Measurements from ENCODE around the gene ACAT2.

Gene ACAT2

GRCh38 chr6:159753081-159753872, 8.6 kb upstream of the ACAT2 start:
- H3K9me3 ChIP-seq (ENCODE audit: control insufficient read depth, insufficient read depth, low read length), result no peaks in the 10 kb centered on the region
- no peak overlapping the region for H3K27ac ChIP-seq (ENCODE audit: low read depth, low read length)
- no peak overlapping the region for H3K4me2 ChIP-seq (ENCODE audit: low read length)
- no peaks in the 10 kb centered on the region; the same call in 1 of the 2 replicates for H4K20me1 ChIP-seq (ENCODE audit: control insufficient read depth, insufficient read depth, low read depth, low read length)
- H3K4me1 ChIP-seq (ENCODE audit: control insufficient read depth, low read length), result no peaks in the 10 kb centered on the region
- no peaks in the 10 kb centered on the region for H3K27me3 ChIP-seq (ENCODE audit: control insufficient read depth, low read length)
- peaks cover 58% of the 10 kb centered on the region for H3F3A ChIP-seq (ENCODE audit: control insufficient read depth, insufficient read depth)
- peaks cover 97% of the 10 kb centered on the region for H3K36me3 ChIP-seq (ENCODE audit: control insufficient read depth, low read length)
- no peak for TF ChIP-seq EZH2phosphoT487 (IDR thresholded peaks at IDR 0.05; ENCODE audit: borderline replicate concordance, low read length)
- no peak for TF ChIP-seq CTCF (IDR thresholded peaks at IDR 0.05; ENCODE audit: low read depth, low read length, poor library complexity, severe bottlenecking)
- H3K9me2 ChIP-seq (replicated peaks; ENCODE audit: control insufficient read depth, low read length), result no peaks in the 10 kb centered on the region
- H3K79me2 ChIP-seq (ENCODE audit: control insufficient read depth, low read length), result peaks cover 49% of the 10 kb centered on the region
- no peak overlapping the region for H3K4me3 ChIP-seq (ENCODE audit: low read length)

GRCh38 chr6:159754401-159754800, 7.4 kb upstream of the ACAT2 start:
- Histone ChIP-seq H3F3A (ENCODE audit: control insufficient read depth, insufficient read depth) (peaks cover 65% of the 10 kb centered on the region), H4K20me1 (ENCODE audit: control insufficient read depth, insufficient read depth, low read depth, low read length) (no peaks in the 10 kb centered on the region; the same call in 1 of the 2 replicates), H3K79me2 (ENCODE audit: control insufficient read depth, low read length) (peaks cover 44% of the 10 kb centered on the region), H3K4me2 (ENCODE audit: low read length) (no peak overlapping the region), H3K27ac (ENCODE audit: low read depth, low read length) (no peak overlapping the region), H3K9me3 (ENCODE audit: control insufficient read depth, insufficient read depth, low read length) (no peaks in the 10 kb centered on the region), H3K4me1 (ENCODE audit: control insufficient read depth, low read length) (no peaks in the 10 kb centered on the region), H3K36me3 (ENCODE audit: control insufficient read depth, low read length) (peaks cover 92% of the 10 kb centered on the region), H3K27me3 (ENCODE audit: control insufficient read depth, low read length) (no peaks in the 10 kb centered on the region), H3K9me2 (replicated peaks; ENCODE audit: control insufficient read depth, low read length) (no peaks in the 10 kb centered on the region), H3K4me3 (ENCODE audit: low read length) (no peak overlapping the region)
- TF ChIP-seq CTCF (IDR thresholded peaks at IDR 0.05; ENCODE audit: low read depth, low read length, poor library complexity, severe bottlenecking), result no peak
- no peak for TF ChIP-seq EZH2phosphoT487 (IDR thresholded peaks at IDR 0.05; ENCODE audit: borderline replicate concordance, low read length)

GRCh38 chr6:159754959-159755914, 6.6 kb upstream of the ACAT2 start:
- peaks cover 71% of the 10 kb centered on the region for H3F3A ChIP-seq (ENCODE audit: control insufficient read depth, insufficient read depth)
- H3K79me2 ChIP-seq (ENCODE audit: control insufficient read depth, low read length), result peaks cover 39% of the 10 kb centered on the region
- H3K27me3 ChIP-seq (ENCODE audit: control insufficient read depth, low read length), result no peaks in the 10 kb centered on the region
- H3K9me2 ChIP-seq (replicated peaks; ENCODE audit: control insufficient read depth, low read length), result no peaks in the 10 kb centered on the region
- peaks cover 85% of the 10 kb centered on the region for H3K36me3 ChIP-seq (ENCODE audit: control insufficient read depth, low read length)
- TF ChIP-seq CTCF (IDR thresholded peaks at IDR 0.05; ENCODE audit: low read depth, low read length, poor library complexity, severe bottlenecking) (no peak), EZH2phosphoT487 (IDR thresholded peaks at IDR 0.05; ENCODE audit: borderline replicate concordance, low read length) (no peak)
- no peak overlapping the region for H3K4me2 ChIP-seq (ENCODE audit: low read length)
- no peak overlapping the region for H3K27ac ChIP-seq (ENCODE audit: low read depth, low read length)
- H3K4me1 ChIP-seq (ENCODE audit: control insufficient read depth, low read length), result peaks cover 5% of the 10 kb centered on the region
- no peaks in the 10 kb centered on the region; the same call in 1 of the 2 replicates for H4K20me1 ChIP-seq (ENCODE audit: control insufficient read depth, insufficient read depth, low read depth, low read length)
- H3K9me3 ChIP-seq (ENCODE audit: control insufficient read depth, insufficient read depth, low read length), result no peaks in the 10 kb centered on the region
- no peak overlapping the region for H3K4me3 ChIP-seq (ENCODE audit: low read length)

Data from DOHH2 (cell line).